GM23338 (cell line): ENCODE results near the gene PEAK3. TPM values are rescaled to one million over a fixed set of nuclear protein-coding genes. Genes with fewer than 3 reads are reported as not detected.

Source experiments
- ATAC-seq: fragments of 200-7000 bp; cut with Tn5 transposase; 3 replicates; pipeline ENCODE4 v1.9.1; 2020
- DNase-seq: peaks from one replicate; pipeline ENCODE4 v3.0.0-alpha.2; 2015; ENCODE audit warnings: low spot score
- H2AFZ ChIP-seq: fragments of 200-600 bp; sonication (generic); 2 replicates; pipeline ENCODE4 v1.8.0; 2016; ENCODE audit warnings: antibody characterized with exemption, mild to moderate bottlenecking, moderate library complexity
- H3F3A ChIP-seq: fragments of 200-600 bp; sonication (generic); replicated peaks from 2 replicates; pipeline ENCODE4 v1.8.0; 2017; ENCODE audit warnings: antibody characterized with exemption, mixed run types, low read depth
- H3K27ac ChIP-seq: fragments of 200-600 bp; sonication (generic); 2 replicates; pipeline ENCODE4 v1.6.1; 2016; ENCODE audit warnings: low read depth
- H3K27me3 ChIP-seq: fragments of 200-600 bp; sonication (generic); 2 replicates; pipeline ENCODE4 v1.8.0; 2016; ENCODE audit warnings: mild to moderate bottlenecking, mixed run types, moderate library complexity; ENCODE audit not compliant: insufficient read depth
- H3K36me3 ChIP-seq: fragments of 200-600 bp; sonication (generic); 2 replicates; pipeline ENCODE4 v1.8.0; 2016; ENCODE audit warnings: mild to moderate bottlenecking; ENCODE audit not compliant: insufficient read depth
- H3K4me1 ChIP-seq: fragments of 200-600 bp; sonication (generic); 2 replicates; pipeline ENCODE4 v1.8.0; 2016; ENCODE audit warnings: mild to moderate bottlenecking, moderate library complexity; ENCODE audit not compliant: insufficient read depth
- H3K4me2 ChIP-seq: fragments of 200-600 bp; sonication (generic); 2 replicates; pipeline ENCODE4 v1.7.1; 2017; ENCODE audit warnings: mixed run types
- H3K4me3 ChIP-seq: fragments of 200-600 bp; sonication (generic); 2 replicates; pipeline ENCODE4 v1.6.1; 2016; ENCODE audit warnings: mixed run types
- H3K79me2 ChIP-seq: fragments of 200-600 bp; sonication (generic); replicated peaks from 2 replicates; pipeline ENCODE4 v1.8.0; 2017; ENCODE audit warnings: mild to moderate bottlenecking; ENCODE audit not compliant: insufficient read depth
- H3K9me2 ChIP-seq: fragments of 200-600 bp; sonication (generic); 2 replicates; pipeline ENCODE4 v1.8.0; 2017; ENCODE audit not compliant: insufficient read depth
- H4K20me1 ChIP-seq: fragments of 200-600 bp; sonication (generic); replicated peaks from 2 replicates; pipeline ENCODE4 v1.8.0; 2017; ENCODE audit warnings: mild to moderate bottlenecking; ENCODE audit not compliant: insufficient read depth
- H3K27ac Mint-ChIP-seq: 2 replicates; pipeline ENCODE4 v1.8.0; 2020; ENCODE audit warnings: inconsistent platforms, mild to moderate bottlenecking, moderate library complexity, mixed read lengths
- H3K27me3 Mint-ChIP-seq: 3 replicates; pipeline ENCODE4 v1.8.0; 2022; ENCODE audit warnings: low read depth, mild to moderate bottlenecking, moderate library complexity, mixed read lengths, inconsistent platforms; ENCODE audit not compliant: insufficient read depth, poor library complexity
- H3K36me3 Mint-ChIP-seq: 3 replicates; pipeline ENCODE4 v1.8.0; 2021; ENCODE audit warnings: low read depth, mild to moderate bottlenecking, inconsistent platforms, moderate library complexity, mixed read lengths
- H3K4me1 Mint-ChIP-seq: 3 replicates; pipeline ENCODE4 v1.8.0; 2020; ENCODE audit warnings: mild to moderate bottlenecking, inconsistent platforms, mixed read lengths
- H3K4me3 Mint-ChIP-seq: 3 replicates; pipeline ENCODE4 v1.8.0; 2021; ENCODE audit warnings: moderate library complexity, mild to moderate bottlenecking, inconsistent platforms, mixed read lengths
- H3K9me3 Mint-ChIP-seq: 3 replicates; pipeline ENCODE4 v1.8.0; 2020; ENCODE audit warnings: moderate library complexity, mild to moderate bottlenecking, inconsistent platforms, mixed read lengths
- EZH2phosphoT487 ChIP-seq: fragments of 200-600 bp; sonication (generic); IDR thresholded peaks from one replicate; pipeline ENCODE4 v1.8.1; 2018; ENCODE audit warnings: antibody characterized with exemption; ENCODE audit not compliant: unreplicated experiment
- POLR2AphosphoS5 ChIP-seq: IDR thresholded peaks from 2 replicates; pipeline ENCODE4 v1.6.1; 2016; ENCODE audit warnings: antibody characterized with exemption, low read depth
- STAT1 ChIP-seq: IDR thresholded peaks from one replicate; pipeline ENCODE4 v1.6.1; 2016; ENCODE audit warnings: antibody characterized with exemption; ENCODE audit not compliant: unreplicated experiment
- ZNF331 ChIP-seq: fragments of 250-450 bp; sonication (Bioruptor Pico); IDR thresholded peaks from 2 replicates; pipeline ENCODE4 v1.5.0; 2020; ENCODE audit warnings: low read depth, mild to moderate bottlenecking, moderate library complexity
- polyA plus RNA-seq: library from polyadenylated mRNA; unstranded; fragments of >200 nt; fragmentation: Nextera tagmentation; extraction: Ambion mirVana; gene quantifications from 2 replicates; pipeline ENCODE4 v1.2.1, GENCODE V29; 2016
- total RNA-seq: library from RNA; depleted of rRNA; stranded (reverse); fragments of >200 nt; shearing (Covaris generic); gene quantifications from 2 replicates; pipeline ENCODE4 v1.2.3, GENCODE V29; 2014
- TF ChIP-seq, protein P1 (sequence below), 2 experiments: fragments of 200-600 bp in 1 of 2; sonication (generic) in 1 of 2; conservative IDR thresholded peaks; 2 replicates each; pipeline versions ENCODE4 v1.5.1 to v1.6.1; 2016 to 2017; ENCODE audit warnings: antibody characterized with exemption in 2 of 2, low read depth in 2 of 2, mild to moderate bottlenecking in 2 of 2, moderate library complexity in 1 of 2

Gene PEAK3
- total and polyA plus RNA-seq, 2 experiments from 2014 or later, result not detected

DNA sequence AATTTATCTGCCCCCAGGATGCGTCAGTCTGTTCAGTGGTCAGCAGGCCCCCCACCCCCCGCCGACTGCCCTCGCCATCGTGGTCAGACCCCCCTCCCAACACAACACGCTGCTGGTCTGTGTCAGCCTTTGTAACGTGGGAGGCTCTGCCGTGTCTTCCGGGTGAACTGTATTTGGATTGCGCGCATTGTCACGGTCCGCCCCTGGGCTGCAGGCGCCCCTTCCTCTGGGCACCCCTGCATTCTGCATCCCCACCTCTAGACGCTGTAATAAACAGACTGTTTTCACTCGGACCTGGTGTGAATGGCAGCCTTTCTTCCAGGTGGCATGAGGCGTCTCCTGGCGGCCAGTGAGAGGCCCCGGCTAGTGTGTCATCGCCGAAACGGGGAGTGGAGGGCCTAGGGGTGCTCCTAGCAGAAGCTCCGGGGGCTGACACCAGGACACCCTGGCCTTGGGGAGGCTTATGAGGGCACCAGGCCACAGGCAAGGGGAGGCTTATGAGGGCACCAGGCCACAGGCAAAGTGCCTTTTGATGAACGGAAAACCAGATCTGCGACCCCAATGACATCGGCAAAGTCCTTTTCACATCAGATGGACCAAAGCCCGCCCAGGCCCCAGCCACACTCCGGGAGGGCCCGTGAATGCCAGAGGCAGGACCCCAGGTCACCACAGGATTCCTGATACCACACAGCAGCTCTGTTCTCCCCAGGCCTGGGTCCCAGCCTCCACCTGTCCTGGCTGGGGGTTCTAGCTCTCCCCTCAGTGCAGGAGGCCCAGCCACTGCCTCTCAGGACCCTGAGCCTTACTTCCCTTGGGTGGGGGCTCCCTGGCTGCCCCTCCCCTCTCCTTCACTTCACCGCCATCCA, 49.5 kb downstream of the PEAK3 start:
- H3K27ac Mint-ChIP-seq, result peak overlapping the region; percentile 80
- H3K79me2 ChIP-seq, result peaks cover 27% of the 10 kb centered on the region
- peaks cover 8% of the 10 kb centered on the region for H3K4me1 Mint-ChIP-seq
- no peak overlapping the region for H3K4me3 ChIP-seq
- no peak overlapping the region for H2AFZ ChIP-seq
- H3K4me2 ChIP-seq, result no peak overlapping the region
- no peaks in the 10 kb centered on the region for H3K36me3 ChIP-seq
- H3K36me3 Mint-ChIP-seq, result peaks cover 32% of the 10 kb centered on the region
- H4K20me1 ChIP-seq, result peaks cover 7% of the 10 kb centered on the region
- peaks cover 12% of the 10 kb centered on the region; the same call in 2 of the 3 replicates for H3K9me3 Mint-ChIP-seq
- TF ChIP-seq STAT1, result no peak
- TF ChIP-seq, protein P1, sequence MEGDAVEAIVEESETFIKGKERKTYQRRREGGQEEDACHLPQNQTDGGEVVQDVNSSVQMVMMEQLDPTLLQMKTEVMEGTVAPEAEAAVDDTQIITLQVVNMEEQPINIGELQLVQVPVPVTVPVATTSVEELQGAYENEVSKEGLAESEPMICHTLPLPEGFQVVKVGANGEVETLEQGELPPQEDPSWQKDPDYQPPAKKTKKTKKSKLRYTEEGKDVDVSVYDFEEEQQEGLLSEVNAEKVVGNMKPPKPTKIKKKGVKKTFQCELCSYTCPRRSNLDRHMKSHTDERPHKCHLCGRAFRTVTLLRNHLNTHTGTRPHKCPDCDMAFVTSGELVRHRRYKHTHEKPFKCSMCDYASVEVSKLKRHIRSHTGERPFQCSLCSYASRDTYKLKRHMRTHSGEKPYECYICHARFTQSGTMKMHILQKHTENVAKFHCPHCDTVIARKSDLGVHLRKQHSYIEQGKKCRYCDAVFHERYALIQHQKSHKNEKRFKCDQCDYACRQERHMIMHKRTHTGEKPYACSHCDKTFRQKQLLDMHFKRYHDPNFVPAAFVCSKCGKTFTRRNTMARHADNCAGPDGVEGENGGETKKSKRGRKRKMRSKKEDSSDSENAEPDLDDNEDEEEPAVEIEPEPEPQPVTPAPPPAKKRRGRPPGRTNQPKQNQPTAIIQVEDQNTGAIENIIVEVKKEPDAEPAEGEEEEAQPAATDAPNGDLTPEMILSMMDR (conservative IDR thresholded peaks at IDR 0.05; ENCODE audit: low read depth in 2 of 2), result 0 out of 4 replicates have a peak, but pooled peaks of 1 of the 2 experiments have one; percentile 19
- H3F3A ChIP-seq, result 0 out of 2 replicates have a peak, but pooled peaks cover 20% of the 10 kb centered on the region
- H3K27ac ChIP-seq, result 0 out of 2 replicates have a peak overlapping the region, but pooled peaks have one; percentile 50
- no peak overlapping the region for H3K4me3 Mint-ChIP-seq
- H3K4me1 ChIP-seq, result peaks cover 3% of the 10 kb centered on the region; the same call in 1 of the 2 replicates
- H3K9me2 ChIP-seq, result no peaks in the 10 kb centered on the region
- ATAC-seq (no peak), DNase-seq (no peak)
- H3K27me3 ChIP-seq, result no peaks in the 10 kb centered on the region
- H3K27me3 Mint-ChIP-seq, result peaks cover 19% of the 10 kb centered on the region

DNA sequence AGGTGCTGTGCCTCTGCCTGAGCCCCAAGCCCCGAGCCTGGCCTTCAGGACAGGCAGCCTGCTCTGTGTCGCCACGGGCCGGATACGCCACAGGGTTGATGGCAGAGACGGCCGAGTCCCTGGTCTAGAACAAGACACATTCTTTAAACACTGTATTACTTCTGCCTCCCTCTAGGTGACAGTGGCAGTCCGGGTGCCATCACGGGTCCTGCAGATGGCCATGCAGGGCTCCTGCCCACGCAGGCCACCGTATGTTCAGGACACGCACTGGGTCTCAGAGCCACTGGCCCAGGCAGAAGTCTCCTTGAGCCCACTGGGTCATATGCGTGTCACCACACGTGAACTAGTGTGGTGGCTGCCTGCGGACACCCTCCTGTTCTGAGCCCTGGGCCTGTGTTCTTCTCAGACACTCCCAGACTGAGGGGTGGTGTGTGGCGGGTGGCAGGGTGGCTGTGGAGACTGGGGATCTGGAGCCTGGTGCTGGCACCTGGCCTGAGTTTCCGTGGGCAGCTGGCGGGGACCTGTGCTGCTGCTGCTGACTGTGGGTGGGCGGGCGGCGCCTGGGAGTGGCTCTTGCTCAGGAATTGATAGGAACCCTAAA, 50.3 kb downstream of the PEAK3 start:
- H3K4me1 Mint-ChIP-seq, result peaks cover 8% of the 10 kb centered on the region
- H3K36me3 ChIP-seq, result no peaks in the 10 kb centered on the region
- ATAC-seq (no peak; the same call in 2 of the 3 replicates), DNase-seq (no peak)
- H3K4me3 Mint-ChIP-seq, result no peak overlapping the region
- H3K4me2 ChIP-seq, result no peak overlapping the region
- H3K4me1 ChIP-seq, result 0 out of 2 replicates have a peak, but pooled peaks cover 3% of the 10 kb centered on the region
- TF ChIP-seq, protein P1 (conservative IDR thresholded peaks at IDR 0.05; ENCODE audit: low read depth in 2 of 2), result peak; percentile 20 to 31; a peak in 2 of 4 replicates
- no peak for TF ChIP-seq ZNF331
- TF ChIP-seq EZH2phosphoT487, result no peak
- peak; percentile 36 for TF ChIP-seq POLR2AphosphoS5
- H3K27ac ChIP-seq, result 0 out of 2 replicates have a peak overlapping the region, but pooled peaks have one; percentile 26
- H3K79me2 ChIP-seq, result peaks cover 20% of the 10 kb centered on the region
- peak overlapping the region; percentile 75 for H3K27ac Mint-ChIP-seq
- peaks cover 8% of the 10 kb centered on the region; the same call in 2 of the 3 replicates for H3K9me3 Mint-ChIP-seq
- 0 out of 2 replicates have a peak, but pooled peaks cover 13% of the 10 kb centered on the region for H3F3A ChIP-seq
- peaks cover 19% of the 10 kb centered on the region for H3K27me3 Mint-ChIP-seq
- no peak overlapping the region for H2AFZ ChIP-seq
- H4K20me1 ChIP-seq, result peaks cover 3% of the 10 kb centered on the region
- H3K4me3 ChIP-seq, result no peak overlapping the region
- no peaks in the 10 kb centered on the region for H3K27me3 ChIP-seq
- peaks cover 31% of the 10 kb centered on the region for H3K36me3 Mint-ChIP-seq
- no peaks in the 10 kb centered on the region for H3K9me2 ChIP-seq
